IMR-90 (cell line): ENCODE data around the gene SYNGR3. TPM values are rescaled to one million over a fixed set of nuclear protein-coding genes. Genes with fewer than 3 reads are reported as not detected.

Source experiments
- ATAC-seq: fragments of 200-7000 bp; cut with Tn5 transposase; 2 replicates; pipeline ENCODE4 v1.9.1; 2020; ENCODE audit warnings: low read depth, mild to moderate bottlenecking, moderate library complexity
- BruUV-seq: library from RNA; stranded (reverse); fragments of 400-500 nt; replicated peaks from 2 replicates; lab custom pipeline; 2021; lab: Mats Ljungman, UMichigan
- CTCF ChIA-PET: fragments of 300-600 bp; formaldehyde crosslinking; extraction: SDS; loops from one replicate; lab custom pipeline; 2021; ENCODE audit warnings: antibody characterized with exemption; lab: Yijun Ruan, JAX
- POLR2A ChIA-PET: fragments of 300-600 bp; sonication (Branson Sonifier 250); formaldehyde crosslinking; loops from one replicate; lab custom pipeline; 2022; ENCODE audit warnings: antibody characterized with exemption; ENCODE audit not compliant: unreplicated experiment; lab: Charles Lee
- DNase-seq: peaks from one replicate; pipeline ENCODE4 v3.0.0; 2013
- H2AFZ ChIP-seq: replicated peaks from 2 replicates; pipeline ENCODE3; 2013; ENCODE audit warnings: low read length, mild to moderate bottlenecking; ENCODE audit not compliant: poor library complexity
- H2AK5ac ChIP-seq: 2 replicates; pipeline ENCODE4 v1.6.1; 2013; ENCODE audit warnings: low read depth, low read length, inconsistent platforms
- H2AK9ac ChIP-seq: replicated peaks from 2 replicates; pipeline ENCODE3; 2013; ENCODE audit warnings: mild to moderate bottlenecking, low read depth, low read length, moderate library complexity; ENCODE audit not compliant: poor library complexity
- H2BK120ac ChIP-seq: 2 replicates; pipeline ENCODE4 v1.6.1; 2013; ENCODE audit warnings: low read depth, low read length, inconsistent platforms
- H2BK15ac ChIP-seq: 3 replicates; pipeline ENCODE4 v1.6.1; 2013; ENCODE audit warnings: low read depth, low read length, inconsistent platforms
- H2BK20ac ChIP-seq: 2 replicates; pipeline ENCODE4 v1.6.1; 2013; ENCODE audit warnings: low read depth, mild to moderate bottlenecking, inconsistent platforms, low read length, moderate library complexity
- H2BK5ac ChIP-seq: 2 replicates; pipeline ENCODE4 v1.6.1; 2013; ENCODE audit warnings: mild to moderate bottlenecking, low read depth, low read length, inconsistent platforms; ENCODE audit not compliant: poor library complexity, severe bottlenecking
- H3K14ac ChIP-seq: replicated peaks from 2 replicates; pipeline ENCODE4 v1.6.1; 2013; ENCODE audit warnings: low read depth, low read length, inconsistent platforms
- H3K18ac ChIP-seq: 2 replicates; pipeline ENCODE4 v1.6.1; 2013; ENCODE audit warnings: low read depth, low read length, control low read depth
- H3K23ac ChIP-seq: 2 replicates; pipeline ENCODE4 v1.6.1; 2013; ENCODE audit warnings: low read depth, low read length, inconsistent platforms
- H3K27ac ChIP-seq: 2 replicates; pipeline ENCODE4 v1.5.1; 2013; ENCODE audit warnings: mild to moderate bottlenecking, control low read depth, low read length; ENCODE audit not compliant: insufficient read depth
- H3K27me3 ChIP-seq: 2 replicates; pipeline ENCODE4 v1.6.1; 2013; ENCODE audit warnings: low read length; ENCODE audit not compliant: control insufficient read depth, insufficient read depth
- H3K36me3 ChIP-seq: 2 replicates; pipeline ENCODE4 v1.6.1; 2013; ENCODE audit warnings: low read length, mixed read lengths; ENCODE audit not compliant: control insufficient read depth, insufficient read depth
- H3K4ac ChIP-seq: 2 replicates; pipeline ENCODE4 v1.6.1; 2013; ENCODE audit warnings: low read depth, low read length, inconsistent platforms
- H3K4me1 ChIP-seq: 2 replicates; pipeline ENCODE4 v1.6.1; 2013; ENCODE audit warnings: low read length, mixed read lengths; ENCODE audit not compliant: control insufficient read depth, insufficient read depth
- H3K4me2 ChIP-seq: 2 replicates; pipeline ENCODE4 v1.6.1; 2013; ENCODE audit warnings: low read depth, mild to moderate bottlenecking, control low read depth, low read length, moderate library complexity
- H3K4me3 ChIP-seq: 2 replicates; pipeline ENCODE4 v1.5.1; 2013; ENCODE audit warnings: low read depth, mild to moderate bottlenecking, control low read depth, low read length, moderate library complexity; ENCODE audit not compliant: insufficient read depth
- H3K56ac ChIP-seq: 2 replicates; pipeline ENCODE4 v1.6.1; 2013; ENCODE audit warnings: low read length, inconsistent platforms; ENCODE audit not compliant: insufficient read depth; ENCODE audit errors: extremely low read depth
- H3K79me1 ChIP-seq, 2 experiments: 2 replicates each; pipeline ENCODE4 v1.6.1; 2013; ENCODE audit warnings: low read length in 2 of 2, inconsistent platforms in 1 of 2, low read depth in 1 of 2
- H3K9ac ChIP-seq: 2 replicates; pipeline ENCODE4 v1.6.1; 2013; ENCODE audit warnings: low read depth, low read length, control low read depth
- H3K9me1 ChIP-seq: 2 replicates; pipeline ENCODE4 v1.6.1; 2013; ENCODE audit warnings: low read length, inconsistent platforms; ENCODE audit not compliant: insufficient read depth
- H3K9me3 ChIP-seq: 2 replicates; pipeline ENCODE4 v1.6.1; 2013; ENCODE audit warnings: low read length; ENCODE audit not compliant: control insufficient read depth, insufficient read depth
- H4K20me1 ChIP-seq: 2 replicates; pipeline ENCODE4 v1.6.1; 2013; ENCODE audit warnings: low read length, inconsistent platforms; ENCODE audit not compliant: insufficient read depth
- H4K5ac ChIP-seq: 2 replicates; pipeline ENCODE4 v1.6.1; 2013; ENCODE audit warnings: mild to moderate bottlenecking, low read depth, low read length, control low read depth
- H4K8ac ChIP-seq, 2 experiments: 2 replicates each; pipeline ENCODE4 v1.6.1; 2013; ENCODE audit warnings: low read depth in 2 of 2, low read length in 2 of 2, control low read depth in 1 of 2, inconsistent platforms in 1 of 2
- H4K91ac ChIP-seq: 2 replicates; pipeline ENCODE4 v1.6.1; 2013; ENCODE audit warnings: low read depth, low read length, inconsistent platforms; ENCODE audit not compliant: insufficient read depth
- CEBPB ChIP-seq: IDR thresholded peaks from 2 replicates; pipeline ENCODE4 v1.6.1; 2012; ENCODE audit warnings: low read depth, low read length, improper control_type of control experiment
- ELK1 ChIP-seq: fragments of 150-350 bp; IDR thresholded peaks from 2 replicates; pipeline ENCODE4 v1.6.1; 2016; ENCODE audit warnings: low read depth, mild to moderate bottlenecking, low read length, moderate library complexity, borderline replicate concordance
- POLR2A ChIP-seq: IDR thresholded peaks from 2 replicates; pipeline ENCODE4 v1.6.1; 2012; ENCODE audit warnings: mild to moderate bottlenecking, low read depth, low read length
- RFX5 ChIP-seq: IDR thresholded peaks from 2 replicates; pipeline ENCODE4 v1.8.0; 2012; ENCODE audit warnings: low read depth, mild to moderate bottlenecking, low read length, moderate library complexity
- WGBS, 2 experiments: methylation state at CpG; one replicate each; pipeline versions ENCODE4 v1.1.5 to v1.1.7; 2013; ENCODE audit warnings: missing lambda C conversion rate in 2 of 2; ENCODE audit not compliant: insufficient read length in 1 of 2; ENCODE audit errors: extremely low coverage in 2 of 2; 5-methylcytosine and 5-hydroxymethylcytosine counted together
- dilution Hi-C: fragments of 300-500 bp; cut with HindIII; formaldehyde crosslinking; loops from one replicate; pipeline ENCODE4 v1.14.3; 2018; ENCODE audit warnings: low sequenced_read_pairs; ENCODE audit not compliant: unreplicated experiment
- in situ Hi-C: fragments of 300-500 bp; cut with MboI; formaldehyde crosslinking; loops from 3 replicates; pipeline ENCODE4 v1.14.3; 2019; ENCODE audit warnings: low sequenced_read_pairs, inconsistent platforms, mixed read lengths
- intact Hi-C: fragments of 100-400 bp; cut with micrococcal nuclease; formaldehyde crosslinking; loops from 2 replicates; pipeline ENCODE4 v1.10.0; 2022
- polyA plus RNA-seq, 3 experiments: library from polyadenylated mRNA; depleted of rRNA; stranded (reverse); fragments of >200 nt; gene quantifications; 2 replicates each; pipeline ENCODE4 v1.2.3, GENCODE V29; 2012; ENCODE audit warnings: low replicate concordance in 1 of 3
- total RNA-seq: library from RNA; depleted of rRNA; stranded (reverse); fragments of >200 nt; gene quantifications from 2 replicates; pipeline ENCODE4 v1.2.3, GENCODE V29; 2012

SYNGR3 gene
- total and polyA plus RNA-seq, 2 of the 4 experiments (the other 2 are of a cell fraction) = 1.8 to 5.8 TPM

- Histone ChIP-seq H3K4me1 (peaks cover 8% of the 10 kb centered on the region), H2BK120ac (no peak overlapping the region), H3K14ac (no peak overlapping the region), H4K91ac (no peak overlapping the region), H3K4ac (no peak overlapping the region), H3K9me1 (peaks cover 8% of the 10 kb centered on the region), H2BK5ac (no peak overlapping the region), H4K5ac (no peak overlapping the region), H4K8ac (no peak overlapping the region), H3K23ac (no peak overlapping the region), H3K27me3 (peaks cover 31% of the 10 kb centered on the region; the same call in 1 of the 2 replicates), H2BK15ac (no peak overlapping the region), H3K9ac (no peak overlapping the region), H3K9me3 (no peaks in the 10 kb centered on the region), H4K20me1 (no peaks in the 10 kb centered on the region; the same call in none of the 2 replicates), H3K4me2 (no peak overlapping the region), H3K27ac (no peak overlapping the region), H3K79me1 (peaks cover 12 to 13% of the 10 kb centered on the region in 2 experiments), H2AK5ac (no peak overlapping the region), H2AK9ac (no peak overlapping the region), H2AFZ (no peak overlapping the region), H3K4me3 (no peak overlapping the region), H3K18ac (no peak overlapping the region), H3K36me3 (peaks cover 34% of the 10 kb centered on the region), H2BK20ac (no peak overlapping the region), H3K56ac (no peak overlapping the region)
- dilution Hi-C loops (no loop called here), intact Hi-C loops (no loop called here), in situ Hi-C loops (no loop called here)
- no TSS peak for BruUV-seq
- ChIA-PET CTCF (interaction anchor here (1.3 kb wide), 2 partner anchors 23 to 159 kb away, joined by 3 to 5 read pairs; no protein-coding TSS in a partner anchor), POLR2A (no interaction called here)
- ATAC-seq (no peak), DNase-seq (no peak)
- no peak for TF ChIP-seq ELK1
- TF ChIP-seq RFX5 = no peak
- no peak for TF ChIP-seq POLR2A
- no peak for TF ChIP-seq CEBPB
- 12% methylated on average over 5 of the region's 16 CpGs; no CpG with 5 or more reads in 1 of the 2 experiments for WGBS, 2 experiments
Measured at GRCh38 chr16:1980770-1981087, 9.0 kb upstream of the SYNGR3 start.
